SK-N-SH treated with all-trans-retinoic acid at 6 μM for 48 hours (cell line): ENCODE measurements around the gene NAP1L4.
A peak's percentile ranks its signal among the peaks of the same experiment; 100 is the strongest.

ENCODE experiments used
- ATAC-seq: fragments of 200-7000 bp; cut with Tn5 transposase; 3 replicates; pipeline ENCODE4 v1.9.1; 2020; ENCODE audit warnings: mild to moderate bottlenecking, moderate library complexity
- ARNTL ChIP-seq: fragments of 450-650 bp; formaldehyde crosslinking; IDR thresholded peaks from 2 replicates; pipeline ENCODE4 v1.5.0; 2020; ENCODE audit warnings: low read depth, mild to moderate bottlenecking, moderate library complexity, borderline replicate concordance
- BACH2 ChIP-seq: fragments of 250-450 bp; sonication (Bioruptor Pico); IDR thresholded peaks from 2 replicates; pipeline ENCODE4 v1.9.0; 2021; ENCODE audit warnings: mild to moderate bottlenecking, borderline replicate concordance
- CSDC2 ChIP-seq: fragments of 250-450 bp; sonication (Bioruptor Pico); IDR thresholded peaks from 2 replicates; pipeline ENCODE4 v1.5.0; 2020; ENCODE audit warnings: mild to moderate bottlenecking, moderate library complexity
- ESRRG ChIP-seq: fragments of 250-450 bp; sonication (Bioruptor Pico); IDR thresholded peaks from 2 replicates; pipeline ENCODE4 v1.6.1; 2021; ENCODE audit warnings: mild to moderate bottlenecking
- GLIS3 ChIP-seq: fragments of 250-450 bp; sonication (Bioruptor Pico); IDR thresholded peaks from 2 replicates; pipeline ENCODE4 v1.5.0; 2020; ENCODE audit warnings: mild to moderate bottlenecking, moderate library complexity
- ISL1 ChIP-seq: fragments of 250-450 bp; sonication (Bioruptor Pico); IDR thresholded peaks from 2 replicates; pipeline ENCODE4 v2.1.2; 2022; ENCODE audit warnings: mild to moderate bottlenecking, moderate library complexity
- OSR1 ChIP-seq: fragments of 250-450 bp; sonication (Bioruptor Pico); IDR thresholded peaks from 2 replicates; pipeline ENCODE4 v1.8.0; 2022; ENCODE audit warnings: moderate library complexity, mild to moderate bottlenecking, inconsistent platforms
- PPARA ChIP-seq: fragments of 250-450 bp; sonication (Bioruptor Pico); IDR thresholded peaks from 2 replicates; pipeline ENCODE4 v1.5.0; 2020; ENCODE audit warnings: mild to moderate bottlenecking, borderline replicate concordance
- RARB ChIP-seq: fragments of 250-450 bp; sonication (Bioruptor Pico); IDR thresholded peaks from 2 replicates; pipeline ENCODE4 v1.8.0; 2021; ENCODE audit warnings: mild to moderate bottlenecking, moderate library complexity
- SNAI2 ChIP-seq: fragments of 250-450 bp; sonication (Bioruptor Pico); IDR thresholded peaks from 2 replicates; pipeline ENCODE4 v1.5.0; 2020; ENCODE audit warnings: mild to moderate bottlenecking, moderate library complexity
- TCF4 ChIP-seq: fragments of 250-450 bp; sonication (Bioruptor Pico); IDR thresholded peaks from 2 replicates; pipeline ENCODE4 v1.8.0; 2021; ENCODE audit warnings: mild to moderate bottlenecking, moderate library complexity, borderline replicate concordance
- TOX ChIP-seq: fragments of 250-450 bp; sonication (Bioruptor Pico); IDR thresholded peaks from 2 replicates; pipeline ENCODE4 v1.8.0; 2021; ENCODE audit warnings: mild to moderate bottlenecking, moderate library complexity, borderline replicate concordance
- ZC3H10 ChIP-seq: fragments of 250-450 bp; sonication (Bioruptor Pico); IDR thresholded peaks from 2 replicates; pipeline ENCODE4 v1.5.1; 2021; ENCODE audit warnings: mild to moderate bottlenecking, moderate library complexity
- ZFP3 ChIP-seq: fragments of 250-450 bp; sonication (Bioruptor Pico); IDR thresholded peaks from 2 replicates; pipeline ENCODE4 v1.5.0; 2020; ENCODE audit warnings: mild to moderate bottlenecking, moderate library complexity
- ZFP30 ChIP-seq: fragments of 450-650 bp; formaldehyde crosslinking; IDR thresholded peaks from 2 replicates; pipeline ENCODE4 v1.5.0; 2022; ENCODE audit warnings: mild to moderate bottlenecking, moderate library complexity
- ZNF565 ChIP-seq: fragments of 450-650 bp; formaldehyde crosslinking; conservative IDR thresholded peaks from 2 replicates; pipeline ENCODE4 v1.5.0; 2020; ENCODE audit warnings: low read depth, mild to moderate bottlenecking, moderate library complexity
- ZNF70 ChIP-seq: fragments of 450-650 bp; formaldehyde crosslinking; IDR thresholded peaks from 2 replicates; pipeline ENCODE4 v1.5.0; 2020; ENCODE audit warnings: mild to moderate bottlenecking, moderate library complexity
- ZNF8 ChIP-seq: fragments of 450-650 bp; formaldehyde crosslinking; IDR thresholded peaks from 2 replicates; pipeline ENCODE4 v1.5.0; 2020; ENCODE audit warnings: mild to moderate bottlenecking, moderate library complexity
- TF ChIP-seq, protein P1 (sequence below): fragments of 250-450 bp; sonication (Bioruptor Pico); IDR thresholded peaks from 2 replicates; pipeline ENCODE4 v1.5.1; 2021; ENCODE audit warnings: mild to moderate bottlenecking, moderate library complexity
- TF ChIP-seq, protein P2 (sequence below): fragments of 250-450 bp; sonication (Bioruptor Pico); IDR thresholded peaks from 2 replicates; pipeline ENCODE4 v1.8.0; 2021; ENCODE audit warnings: low read depth, mild to moderate bottlenecking, moderate library complexity, borderline replicate concordance
- TF ChIP-seq, protein P3 (sequence below): fragments of 250-450 bp; sonication (Bioruptor Pico); IDR thresholded peaks from 2 replicates; pipeline ENCODE4 v1.5.0; 2020; ENCODE audit warnings: mild to moderate bottlenecking, moderate library complexity
- TF ChIP-seq, protein P4 (sequence below): fragments of 250-450 bp; sonication (Bioruptor Pico); IDR thresholded peaks from 2 replicates; pipeline ENCODE4 v1.8.0; 2020; ENCODE audit warnings: mild to moderate bottlenecking, moderate library complexity, borderline replicate concordance

NAP1L4 gene

DNA sequence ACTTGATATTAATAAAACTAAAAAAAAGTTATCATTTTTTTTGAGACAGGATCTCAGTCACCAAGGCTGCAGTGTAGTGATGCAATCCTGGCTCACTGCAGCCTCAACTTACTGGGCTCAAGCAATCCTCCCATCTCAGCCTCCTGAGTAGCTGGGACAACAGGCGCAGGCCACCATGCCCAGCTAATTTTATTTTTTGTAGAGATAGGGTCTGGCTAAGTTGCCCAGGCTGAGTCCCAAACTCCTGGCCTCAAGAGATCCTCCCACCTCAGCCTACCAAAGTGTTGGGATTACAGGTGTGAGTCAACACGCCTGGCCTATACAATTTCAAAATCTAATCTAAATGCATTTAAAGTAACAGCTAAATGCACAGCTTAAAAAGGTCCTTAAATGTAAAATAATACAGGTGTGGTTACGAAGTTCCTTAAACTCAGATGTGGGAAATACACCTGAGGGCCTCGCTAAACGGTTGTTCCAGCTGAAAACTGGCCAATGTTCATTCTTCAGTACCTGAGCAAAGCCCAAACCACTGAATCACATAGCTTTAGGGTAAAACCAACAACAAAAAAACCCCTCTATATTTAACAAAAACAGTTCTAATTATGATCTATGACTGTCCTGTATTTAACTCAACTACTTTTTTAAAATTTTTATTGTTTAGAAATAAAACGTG lies 11.8 kb downstream of the NAP1L4 start:
- TF ChIP-seq RARB (CRISPR knock-in tag) (no peak), TCF4 (CRISPR knock-in tag) (no peak), GLIS3 (CRISPR knock-in tag) (no peak), BACH2 (no peak), ZNF8 (no peak)
- TF ChIP-seq, protein P1, sequence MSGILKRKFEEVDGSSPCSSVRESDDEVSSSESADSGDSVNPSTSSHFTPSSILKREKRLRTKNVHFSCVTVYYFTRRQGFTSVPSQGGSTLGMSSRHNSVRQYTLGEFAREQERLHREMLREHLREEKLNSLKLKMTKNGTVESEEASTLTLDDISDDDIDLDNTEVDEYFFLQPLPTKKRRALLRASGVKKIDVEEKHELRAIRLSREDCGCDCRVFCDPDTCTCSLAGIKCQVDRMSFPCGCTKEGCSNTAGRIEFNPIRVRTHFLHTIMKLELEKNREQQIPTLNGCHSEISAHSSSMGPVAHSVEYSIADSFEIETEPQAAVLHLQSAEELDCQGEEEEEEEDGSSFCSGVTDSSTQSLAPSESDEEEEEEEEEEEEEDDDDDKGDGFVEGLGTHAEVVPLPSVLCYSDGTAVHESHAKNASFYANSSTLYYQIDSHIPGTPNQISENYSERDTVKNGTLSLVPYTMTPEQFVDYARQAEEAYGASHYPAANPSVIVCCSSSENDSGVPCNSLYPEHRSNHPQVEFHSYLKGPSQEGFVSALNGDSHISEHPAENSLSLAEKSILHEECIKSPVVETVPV (CRISPR knock-in tag): no peak
- TF ChIP-seq, protein P2, sequence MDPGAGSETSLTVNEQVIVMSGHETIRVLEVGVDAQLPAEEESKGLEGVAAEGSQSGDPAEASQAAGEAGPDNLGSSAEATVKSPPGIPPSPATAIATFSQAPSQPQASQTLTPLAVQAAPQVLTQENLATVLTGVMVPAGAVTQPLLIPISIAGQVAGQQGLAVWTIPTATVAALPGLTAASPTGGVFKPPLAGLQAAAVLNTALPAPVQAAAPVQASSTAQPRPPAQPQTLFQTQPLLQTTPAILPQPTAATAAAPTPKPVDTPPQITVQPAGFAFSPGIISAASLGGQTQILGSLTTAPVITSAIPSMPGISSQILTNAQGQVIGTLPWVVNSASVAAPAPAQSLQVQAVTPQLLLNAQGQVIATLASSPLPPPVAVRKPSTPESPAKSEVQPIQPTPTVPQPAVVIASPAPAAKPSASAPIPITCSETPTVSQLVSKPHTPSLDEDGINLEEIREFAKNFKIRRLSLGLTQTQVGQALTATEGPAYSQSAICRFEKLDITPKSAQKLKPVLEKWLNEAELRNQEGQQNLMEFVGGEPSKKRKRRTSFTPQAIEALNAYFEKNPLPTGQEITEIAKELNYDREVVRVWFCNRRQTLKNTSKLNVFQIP (CRISPR knock-in tag): no peak
- ATAC-seq: no peak

DNA sequence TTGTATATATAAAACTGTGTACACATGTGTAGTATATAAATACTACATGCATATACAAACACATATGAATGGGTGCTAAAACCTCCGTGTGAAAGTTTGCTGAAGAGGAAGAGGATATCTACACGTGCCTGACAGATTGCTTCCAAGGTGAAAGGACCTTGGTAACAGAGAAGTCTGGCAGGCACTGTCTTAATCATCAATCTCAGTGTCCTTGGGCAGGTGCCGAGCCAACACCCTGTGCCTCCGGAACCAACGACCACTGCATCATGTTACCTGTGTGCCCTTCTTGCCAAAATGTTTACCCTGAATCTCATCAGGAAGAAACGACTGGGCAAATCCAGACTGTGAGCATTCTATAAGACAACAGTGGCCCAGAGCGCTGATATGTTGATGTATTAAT lies 15.0 kb downstream of the NAP1L4 start:
- no peak for TF ChIP-seq ZNF565
- TF ChIP-seq OSR1 (CRISPR knock-in tag): no peak
- no peak for TF ChIP-seq ZC3H10
- TF ChIP-seq ESRRG (CRISPR knock-in tag): no peak
- no peak for TF ChIP-seq RARB (CRISPR knock-in tag)
- no peak for TF ChIP-seq ZFP3 (CRISPR knock-in tag)
- no peak for ATAC-seq

DNA sequence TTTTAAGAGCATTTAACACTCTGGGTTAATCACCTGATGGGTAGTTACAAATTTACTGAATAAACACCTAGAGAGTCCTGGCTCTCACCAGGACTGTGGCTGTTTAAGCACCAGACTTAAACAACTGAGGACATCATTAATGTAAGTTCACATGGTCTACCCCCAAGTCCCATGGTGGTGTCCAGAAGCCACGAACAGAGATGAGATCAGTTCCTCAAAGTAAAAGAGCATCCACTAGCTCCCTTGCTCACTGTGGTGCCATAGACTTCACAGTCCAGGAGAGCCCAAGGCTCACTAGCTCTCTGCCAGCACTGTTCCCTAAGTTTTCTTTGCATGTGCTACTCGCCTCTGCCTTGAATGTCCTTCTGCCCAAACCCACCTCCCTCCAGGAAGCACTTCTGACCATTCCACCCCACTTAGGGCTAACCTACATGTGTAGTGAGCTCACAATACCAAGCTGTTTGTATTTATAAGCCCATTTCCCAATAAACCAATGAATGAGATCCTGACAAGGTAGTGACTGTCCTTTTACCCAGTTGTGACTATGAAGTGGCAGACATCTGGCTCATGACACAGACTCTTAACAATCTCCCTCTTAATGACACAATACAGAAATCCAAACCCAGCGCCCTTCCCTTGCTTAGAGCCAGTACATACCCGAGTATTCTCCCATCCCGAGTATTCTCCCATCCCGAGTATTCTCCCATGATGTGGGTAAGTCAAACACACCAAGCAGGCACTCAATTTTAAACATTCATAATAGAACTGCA lies 15.7 kb downstream of the NAP1L4 start:
- ATAC-seq: no peak
- TF ChIP-seq, protein P3, sequence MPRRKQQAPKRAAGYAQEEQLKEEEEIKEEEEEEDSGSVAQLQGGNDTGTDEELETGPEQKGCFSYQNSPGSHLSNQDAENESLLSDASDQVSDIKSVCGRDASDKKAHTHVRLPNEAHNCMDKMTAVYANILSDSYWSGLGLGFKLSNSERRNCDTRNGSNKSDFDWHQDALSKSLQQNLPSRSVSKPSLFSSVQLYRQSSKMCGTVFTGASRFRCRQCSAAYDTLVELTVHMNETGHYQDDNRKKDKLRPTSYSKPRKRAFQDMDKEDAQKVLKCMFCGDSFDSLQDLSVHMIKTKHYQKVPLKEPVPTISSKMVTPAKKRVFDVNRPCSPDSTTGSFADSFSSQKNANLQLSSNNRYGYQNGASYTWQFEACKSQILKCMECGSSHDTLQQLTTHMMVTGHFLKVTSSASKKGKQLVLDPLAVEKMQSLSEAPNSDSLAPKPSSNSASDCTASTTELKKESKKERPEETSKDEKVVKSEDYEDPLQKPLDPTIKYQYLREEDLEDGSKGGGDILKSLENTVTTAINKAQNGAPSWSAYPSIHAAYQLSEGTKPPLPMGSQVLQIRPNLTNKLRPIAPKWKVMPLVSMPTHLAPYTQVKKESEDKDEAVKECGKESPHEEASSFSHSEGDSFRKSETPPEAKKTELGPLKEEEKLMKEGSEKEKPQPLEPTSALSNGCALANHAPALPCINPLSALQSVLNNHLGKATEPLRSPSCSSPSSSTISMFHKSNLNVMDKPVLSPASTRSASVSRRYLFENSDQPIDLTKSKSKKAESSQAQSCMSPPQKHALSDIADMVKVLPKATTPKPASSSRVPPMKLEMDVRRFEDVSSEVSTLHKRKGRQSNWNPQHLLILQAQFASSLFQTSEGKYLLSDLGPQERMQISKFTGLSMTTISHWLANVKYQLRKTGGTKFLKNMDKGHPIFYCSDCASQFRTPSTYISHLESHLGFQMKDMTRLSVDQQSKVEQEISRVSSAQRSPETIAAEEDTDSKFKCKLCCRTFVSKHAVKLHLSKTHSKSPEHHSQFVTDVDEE (CRISPR knock-in tag): no peak
- TF ChIP-seq GLIS3 (CRISPR knock-in tag) (no peak), ZNF70 (CRISPR knock-in tag) (no peak), ISL1 (CRISPR knock-in tag) (no peak), TCF4 (CRISPR knock-in tag) (no peak), PPARA (CRISPR knock-in tag) (no peak), TOX (CRISPR knock-in tag) (no peak), ZFP30 (no peak), ARNTL (CRISPR knock-in tag) (no peak), ZNF565 (no peak), OSR1 (CRISPR knock-in tag) (no peak), SNAI2 (CRISPR knock-in tag) (no peak), ZFP3 (CRISPR knock-in tag) (no peak), ESRRG (CRISPR knock-in tag) (no peak), CSDC2 (CRISPR knock-in tag) (no peak)
- TF ChIP-seq, protein P2 (CRISPR knock-in tag): no peak

DNA sequence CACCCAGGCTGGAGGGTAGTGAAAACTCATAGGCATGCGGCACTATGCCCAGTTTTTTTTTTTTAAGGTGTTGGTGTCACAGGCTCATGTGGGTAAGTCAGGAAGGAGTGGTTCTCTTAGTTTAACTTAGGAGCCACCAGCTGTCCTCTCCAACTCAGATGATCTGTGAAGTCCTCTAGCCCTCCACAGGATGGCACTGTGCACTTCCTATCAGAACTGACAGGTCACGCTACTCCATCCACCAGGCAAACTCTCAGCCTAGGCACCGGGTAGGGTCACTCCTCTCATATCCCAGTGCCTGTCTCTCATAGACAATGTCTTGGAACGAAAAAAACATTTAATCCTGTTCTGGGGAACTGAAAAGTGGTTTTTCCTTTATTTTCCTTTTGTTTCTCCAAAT lies 16.5 kb downstream of the NAP1L4 start:
- peak; percentile 90 for ATAC-seq
- TF ChIP-seq ARNTL (CRISPR knock-in tag): no peak
- TF ChIP-seq ZNF8: no peak
- no peak for TF ChIP-seq ZFP30
- TF ChIP-seq TOX (CRISPR knock-in tag): no peak
- TF ChIP-seq OSR1 (CRISPR knock-in tag): no peak
- TF ChIP-seq RARB (CRISPR knock-in tag): no peak
- no peak for TF ChIP-seq SNAI2 (CRISPR knock-in tag)
- TF ChIP-seq TCF4 (CRISPR knock-in tag): no peak
- TF ChIP-seq, protein P4, sequence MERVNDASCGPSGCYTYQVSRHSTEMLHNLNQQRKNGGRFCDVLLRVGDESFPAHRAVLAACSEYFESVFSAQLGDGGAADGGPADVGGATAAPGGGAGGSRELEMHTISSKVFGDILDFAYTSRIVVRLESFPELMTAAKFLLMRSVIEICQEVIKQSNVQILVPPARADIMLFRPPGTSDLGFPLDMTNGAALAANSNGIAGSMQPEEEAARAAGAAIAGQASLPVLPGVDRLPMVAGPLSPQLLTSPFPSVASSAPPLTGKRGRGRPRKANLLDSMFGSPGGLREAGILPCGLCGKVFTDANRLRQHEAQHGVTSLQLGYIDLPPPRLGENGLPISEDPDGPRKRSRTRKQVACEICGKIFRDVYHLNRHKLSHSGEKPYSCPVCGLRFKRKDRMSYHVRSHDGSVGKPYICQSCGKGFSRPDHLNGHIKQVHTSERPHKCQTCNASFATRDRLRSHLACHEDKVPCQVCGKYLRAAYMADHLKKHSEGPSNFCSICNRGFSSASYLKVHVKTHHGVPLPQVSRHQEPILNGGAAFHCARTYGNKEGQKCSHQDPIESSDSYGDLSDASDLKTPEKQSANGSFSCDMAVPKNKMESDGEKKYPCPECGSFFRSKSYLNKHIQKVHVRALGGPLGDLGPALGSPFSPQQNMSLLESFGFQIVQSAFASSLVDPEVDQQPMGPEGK (CRISPR knock-in tag): no peak
- TF ChIP-seq, protein P1 (CRISPR knock-in tag): no peak
- TF ChIP-seq PPARA (CRISPR knock-in tag): no peak
